GM21529 (cell line): ENCODE data around the gene ABI3.
"Not testable (repeated sequence)": the region's sequence is repeated elsewhere in the genome, so short reads cannot be mapped to it uniquely, and the experiment has no call there.

ENCODE experiments used
- ATAC-seq: cut with Tn5 transposase; IDR thresholded peaks from one replicate; pipeline ENCODE4 v1.9.1; 2021; ENCODE audit not compliant: unreplicated experiment

The ABI3 gene

DNA sequence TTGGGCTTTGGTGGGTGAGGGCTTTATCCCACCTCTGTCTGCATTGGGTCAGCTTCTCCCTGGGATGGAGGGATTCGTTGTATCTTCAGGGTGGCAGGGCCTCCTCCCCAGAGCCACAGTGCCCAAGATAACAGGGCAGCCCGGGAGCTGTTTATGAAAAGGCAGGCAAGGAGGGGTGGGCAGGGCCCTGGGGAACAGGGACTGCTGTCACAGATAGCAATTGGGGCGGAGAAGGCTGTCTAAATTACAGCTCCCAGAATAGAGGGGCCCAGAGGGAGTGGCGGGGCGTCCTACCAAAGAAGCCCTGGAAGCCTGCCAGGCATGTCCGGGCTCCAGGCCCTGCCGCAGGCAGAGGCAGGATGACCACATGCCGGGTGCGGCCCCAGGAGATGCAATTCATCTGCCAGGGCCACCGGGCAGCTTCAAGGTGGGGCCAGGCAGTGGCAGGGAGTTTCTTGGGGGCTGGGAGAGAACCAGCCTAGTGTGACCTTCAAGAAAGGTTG is 38.8 kb downstream of the ABI3 start:
- ATAC-seq: no peak

DNA sequence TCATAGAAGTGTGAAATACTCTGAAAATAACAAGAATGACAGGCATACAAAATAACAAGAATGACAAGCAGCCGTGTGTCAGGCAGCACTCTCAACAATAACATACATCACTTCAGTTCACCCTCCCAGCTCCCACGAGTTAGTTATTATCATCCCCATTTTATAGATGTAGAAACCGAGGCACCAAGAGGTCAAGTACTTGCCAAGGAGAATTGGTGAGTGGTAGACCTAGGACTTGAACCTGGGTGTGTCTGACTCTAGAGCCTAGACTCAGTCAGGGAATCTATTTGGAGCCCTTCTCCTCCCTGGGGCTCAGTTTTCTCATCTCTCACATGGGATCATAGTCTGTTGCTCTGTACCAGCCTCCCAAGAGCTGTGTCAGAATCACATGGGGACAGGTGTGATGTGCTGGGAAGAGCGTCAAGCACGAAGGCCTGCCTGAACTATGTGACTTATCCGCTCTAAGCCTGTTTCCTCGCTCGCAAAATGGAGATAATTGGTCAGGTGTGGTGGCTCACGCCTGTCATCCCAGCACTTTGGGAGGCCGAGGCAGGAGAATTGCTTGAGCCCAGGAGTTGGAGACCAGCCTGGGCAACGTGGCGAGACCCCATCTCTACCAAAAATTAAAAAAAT is 39.5 kb downstream of the ABI3 start:
- no peak for ATAC-seq

DNA sequence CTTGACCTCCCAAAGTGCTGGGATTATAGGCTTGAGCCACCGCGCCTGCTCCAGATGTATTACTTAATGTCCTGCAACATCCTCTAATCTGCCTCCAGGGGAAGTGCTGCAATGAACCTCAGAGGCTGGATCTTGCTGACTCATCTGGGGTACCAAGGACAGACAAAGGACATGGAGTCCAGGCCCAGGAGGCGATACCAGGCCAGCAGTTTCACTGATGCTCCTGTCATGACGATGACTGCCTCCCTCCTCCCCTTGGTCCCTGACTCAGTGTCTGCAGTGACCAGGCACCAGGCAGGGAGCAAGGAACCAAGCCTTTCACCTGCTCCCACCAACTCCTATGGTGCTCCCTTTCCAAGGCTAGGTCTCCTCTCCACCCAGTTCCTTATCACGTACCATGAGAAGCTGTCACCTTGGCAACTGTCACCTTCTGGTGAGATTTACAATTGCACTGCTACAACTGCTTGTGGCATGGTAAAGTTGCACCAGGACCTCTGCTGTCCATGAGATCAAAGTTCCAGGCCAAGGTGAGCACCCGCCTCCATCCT is 41.7 kb downstream of the ABI3 start:
- no peak for ATAC-seq

DNA sequence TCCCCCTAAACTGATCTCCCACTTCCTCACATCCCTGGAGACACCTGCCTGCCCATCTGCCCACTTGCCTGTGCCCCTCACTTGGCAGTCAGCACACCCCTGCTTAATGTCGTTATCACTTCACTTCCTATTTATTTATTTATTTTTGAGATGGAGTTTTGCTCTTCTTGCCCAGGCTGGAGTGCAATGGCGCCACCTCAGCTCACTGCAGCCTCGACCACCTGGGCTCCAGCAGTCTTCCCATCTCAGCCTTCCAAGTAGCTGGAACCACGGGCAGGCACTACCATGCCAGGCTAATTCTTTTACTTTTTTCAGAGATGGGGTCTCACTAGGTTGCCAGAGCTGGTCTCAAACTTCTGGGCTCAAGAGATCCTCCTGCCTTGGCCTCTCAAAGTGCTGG is 43.6 kb downstream of the ABI3 start:
- ATAC-seq: no peak

DNA sequence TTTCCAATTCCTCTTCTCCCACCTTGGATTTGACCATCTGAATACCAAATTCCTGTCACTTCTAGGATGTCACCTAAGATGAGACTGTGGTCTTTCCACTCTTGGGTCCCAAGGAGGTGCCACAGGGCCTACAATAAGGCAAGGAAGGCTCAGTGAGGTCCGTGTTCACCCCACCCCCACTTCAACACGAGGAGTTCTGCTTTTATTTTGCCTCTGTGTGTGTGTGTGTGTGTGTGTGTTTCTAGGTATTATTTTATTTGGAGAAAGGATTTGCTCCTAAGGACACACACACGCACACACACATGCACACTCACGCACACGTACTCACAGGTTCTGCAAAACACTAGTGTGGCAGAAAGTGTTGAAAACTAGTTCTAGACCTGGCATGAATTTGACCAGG is 44.6 kb downstream of the ABI3 start:
- no peak for ATAC-seq

DNA sequence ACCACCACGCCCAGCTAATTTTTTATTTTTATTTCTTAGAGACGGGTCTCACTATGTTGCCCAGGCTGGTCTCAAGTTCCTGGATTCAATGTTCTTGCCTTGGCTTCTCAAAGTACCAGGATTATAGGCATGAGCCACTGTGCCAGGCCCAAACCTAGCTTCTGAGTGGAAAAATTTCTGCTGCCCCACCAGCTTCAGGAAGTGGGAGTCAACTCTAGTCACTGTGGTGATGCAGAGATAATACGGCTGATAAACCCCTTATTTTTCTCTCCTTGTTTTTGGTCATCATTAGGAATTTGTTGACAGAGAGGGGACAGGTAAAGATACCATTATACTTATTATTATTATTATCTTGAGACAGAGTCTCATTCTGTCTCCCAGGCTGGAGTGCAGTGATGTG is 47.9 kb downstream of the ABI3 start:
- ATAC-seq: no peak

DNA sequence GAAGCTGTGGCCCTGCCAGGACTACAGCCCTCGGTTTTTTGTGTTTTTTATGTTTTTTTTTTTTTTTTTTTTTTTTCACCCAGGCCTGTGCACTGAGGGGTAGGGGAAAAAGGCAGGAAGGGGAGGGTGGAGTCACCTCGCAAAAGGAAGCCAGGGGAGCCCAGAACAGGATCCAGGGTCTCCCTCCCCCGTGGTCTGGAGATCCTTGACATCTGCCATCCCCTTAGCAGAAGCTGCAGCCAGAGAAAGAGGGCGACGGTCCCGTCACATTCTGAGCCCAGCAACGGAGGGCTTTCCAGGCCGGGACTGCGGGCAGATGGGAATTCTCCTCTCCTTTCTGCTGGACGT is 49.1 kb downstream of the ABI3 start:
- no peak for ATAC-seq

DNA sequence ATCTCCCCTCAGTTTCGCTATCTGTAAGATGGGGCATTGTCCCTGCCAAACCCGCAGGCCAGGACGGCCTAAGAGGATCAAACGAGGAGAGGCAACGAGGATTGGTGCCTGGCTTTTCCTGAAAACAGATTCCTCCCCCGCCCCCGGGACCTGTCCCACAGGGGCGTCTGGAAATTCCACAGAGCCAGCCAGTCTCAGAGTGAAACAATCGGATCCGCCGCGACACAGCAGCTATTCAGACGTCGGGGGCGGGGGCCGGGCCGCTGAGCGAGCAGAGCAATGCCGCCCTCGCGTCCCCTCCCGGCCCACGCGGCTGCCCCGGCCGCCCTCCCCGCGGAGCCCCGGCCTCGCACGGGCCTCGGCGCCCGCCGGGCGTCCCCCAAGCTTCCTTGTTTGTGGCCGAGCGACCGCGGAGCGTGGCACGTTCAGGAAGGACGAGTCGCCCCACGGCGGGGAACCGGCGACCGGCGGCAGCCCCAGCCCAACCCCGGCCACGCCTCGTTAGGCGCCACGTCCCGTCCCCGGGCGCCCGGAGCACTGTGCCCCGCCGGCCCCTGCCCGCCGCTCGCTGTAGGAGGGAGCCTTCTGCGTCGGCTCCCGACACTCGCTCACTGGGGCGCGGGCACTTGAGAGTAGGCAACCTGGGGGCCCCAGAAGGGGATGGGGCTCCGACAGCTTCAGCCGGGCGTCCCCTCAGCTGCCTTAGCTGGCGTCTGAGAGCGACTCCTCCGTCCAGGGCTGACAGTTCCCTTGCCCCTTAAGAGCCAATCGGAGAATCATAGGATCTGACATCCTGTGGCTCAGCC is 49.7 kb downstream of the ABI3 start:
- no peak for ATAC-seq

DNA sequence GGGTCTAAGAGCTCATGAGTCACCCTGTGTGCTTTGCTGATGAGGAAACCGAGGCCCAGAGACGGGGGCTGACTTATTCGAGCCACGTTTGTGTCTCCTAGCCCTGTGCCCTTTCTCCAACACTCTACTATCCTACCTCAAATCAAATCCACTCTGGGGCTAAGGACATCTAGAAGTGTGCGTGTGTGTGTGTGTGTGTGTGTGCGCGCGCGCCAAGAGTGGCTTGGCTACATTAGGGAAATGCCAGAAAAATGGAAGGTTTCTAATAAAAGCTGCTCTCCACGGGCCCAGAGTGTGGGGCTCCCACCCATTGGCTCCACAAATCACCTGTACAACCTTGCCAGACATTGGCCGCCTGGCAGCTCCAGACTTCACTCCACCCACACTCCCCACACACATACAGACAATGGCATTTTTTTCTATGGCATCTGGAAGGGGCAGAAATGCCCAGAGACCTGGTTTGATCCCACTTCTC is 50.3 kb downstream of the ABI3 start:
- ATAC-seq: no peak

DNA sequence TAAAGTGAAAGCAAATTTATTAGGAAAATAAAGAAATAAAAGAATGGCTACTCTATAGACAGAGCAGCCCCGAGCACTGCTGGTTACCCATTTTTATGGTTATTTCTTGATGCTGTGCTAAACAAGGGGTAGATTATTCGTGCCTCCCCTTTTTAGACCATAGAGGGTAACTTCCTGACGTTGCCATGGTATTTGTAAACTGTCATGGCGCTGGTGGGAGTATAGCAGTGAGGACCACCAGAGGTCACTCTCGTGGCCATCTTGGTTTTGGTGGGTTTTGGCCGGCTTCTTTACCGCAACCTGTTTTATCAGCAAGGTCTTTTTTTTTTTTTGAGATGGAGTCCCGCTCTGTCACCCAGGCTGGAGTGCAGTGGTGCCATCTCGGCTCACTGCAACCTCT is 51.0 kb downstream of the ABI3 start:
- ATAC-seq: not testable (repeated sequence)

DNA sequence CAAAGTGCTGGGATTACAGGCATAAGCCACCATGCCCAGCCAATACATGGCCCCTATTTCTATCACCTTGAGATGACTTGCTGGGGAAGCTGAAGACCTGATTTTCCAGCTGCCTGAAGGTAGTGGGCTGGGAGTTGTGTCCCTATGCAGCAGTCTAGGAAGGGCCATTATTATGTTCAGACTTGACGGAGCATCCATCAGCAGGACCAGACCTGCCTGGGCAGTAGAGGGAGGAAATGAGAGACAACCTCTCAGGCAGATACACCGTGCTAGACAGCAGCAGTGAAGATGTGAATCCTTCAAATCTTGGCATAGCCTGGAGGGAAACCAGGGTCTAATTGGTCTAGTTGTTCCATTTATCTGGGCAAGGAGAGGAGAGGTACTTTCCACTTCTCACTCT is 55.7 kb downstream of the ABI3 start:
- no peak for ATAC-seq

DNA sequence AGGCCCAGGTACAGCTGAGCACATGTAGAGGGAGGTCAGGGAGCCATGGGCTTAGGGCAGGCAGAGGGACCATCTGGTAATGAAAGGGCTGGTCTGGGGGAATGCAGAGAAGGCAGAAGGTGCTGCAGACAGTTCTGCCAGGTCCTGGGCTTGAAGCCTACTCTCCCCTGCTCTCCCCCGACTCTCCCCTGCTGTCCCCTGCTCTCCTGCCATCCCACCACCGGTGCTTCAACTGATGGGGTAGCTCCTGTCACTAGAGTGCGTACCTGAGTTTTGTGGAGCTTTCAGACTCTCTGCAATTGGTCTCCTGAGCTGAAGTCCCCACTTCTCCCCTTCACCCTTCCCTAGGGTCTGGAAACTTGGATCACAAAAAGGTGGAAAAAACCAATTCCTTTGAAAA is 57.4 kb downstream of the ABI3 start:
- ATAC-seq: no peak

DNA sequence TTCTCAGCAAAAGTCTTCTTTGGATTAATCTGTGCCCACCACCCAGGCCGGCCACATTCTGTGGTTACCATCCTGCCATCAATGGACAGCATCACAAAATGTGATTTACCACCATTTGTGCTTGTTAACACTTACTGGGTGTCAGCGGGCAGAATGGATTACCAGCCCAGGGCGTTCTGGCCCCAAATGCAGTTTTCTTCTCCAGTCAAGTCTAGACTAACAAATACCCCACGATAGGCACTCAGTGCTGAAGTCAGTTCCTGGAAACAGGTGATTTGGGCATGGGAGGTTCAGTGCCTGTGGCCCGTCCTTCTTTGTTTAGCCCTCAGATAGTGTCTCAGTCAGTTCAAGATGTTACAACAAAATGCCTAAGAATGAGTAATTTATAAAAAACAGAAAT is 58.8 kb downstream of the ABI3 start:
- ATAC-seq: no peak
